PFSK-1 (cell line): ENCODE data around the gene PPEF1.

Experiments
- FOXP2 ChIP-seq: optimal IDR thresholded peaks from 2 replicates; pipeline ENCODE3; 2011; ENCODE audit warnings: borderline replicate concordance, control low read depth, inconsistent platforms; ENCODE audit not compliant: insufficient read depth; ENCODE audit errors: extremely low read length, extremely low read depth
- POLR2AphosphoS5 ChIP-seq: IDR thresholded peaks from 2 replicates; pipeline ENCODE4 v1.6.1; 2012; ENCODE audit warnings: low read depth, mild to moderate bottlenecking, control low read depth, low read length, moderate library complexity
- SIN3A ChIP-seq: IDR thresholded peaks from 2 replicates; pipeline ENCODE4 v1.6.1; 2012; ENCODE audit warnings: mild to moderate bottlenecking, low read length, moderate library complexity, borderline replicate concordance; ENCODE audit not compliant: insufficient read depth
- TAF1 ChIP-seq: IDR thresholded peaks from 2 replicates; pipeline ENCODE4 v1.6.1; 2012; ENCODE audit warnings: low read length, control low read depth, borderline replicate concordance; ENCODE audit not compliant: insufficient read depth
- TF ChIP-seq, protein P1 (sequence below), 2 experiments: IDR thresholded peaks; 2 replicates each; pipeline versions ENCODE4 v1.6.1 to v1.8.0; 2011 to 2012; ENCODE audit warnings: low read depth in 2 of 2, low read length in 2 of 2, control low read depth in 1 of 2, inconsistent platforms in 1 of 2, mild to moderate bottlenecking in 1 of 2, moderate library complexity in 1 of 2; ENCODE audit not compliant: insufficient read depth in 1 of 2

The PPEF1 gene

DNA sequence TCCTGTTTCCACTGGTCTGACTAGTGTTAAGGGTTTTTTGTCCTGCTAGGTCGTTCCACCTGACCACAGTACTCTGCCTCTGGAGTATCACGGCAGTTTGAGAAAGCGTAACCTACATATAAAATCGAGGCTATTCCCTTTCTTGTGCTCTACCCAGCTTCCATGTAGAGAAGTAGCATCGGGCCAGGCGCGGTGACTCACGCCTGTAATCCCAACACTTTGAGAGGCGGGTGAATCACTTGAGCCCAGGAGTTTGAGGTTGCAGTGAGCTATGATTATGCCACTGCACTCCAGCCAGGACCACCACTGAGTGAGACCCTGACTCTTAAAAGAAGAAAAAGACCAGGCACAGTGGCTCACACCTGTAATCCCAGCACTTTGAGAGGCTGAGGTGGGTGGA lies 7.5 kb downstream of the PPEF1 start:
- TF ChIP-seq TAF1: no peak
- no peak for TF ChIP-seq POLR2AphosphoS5
- TF ChIP-seq SIN3A: no peak
- TF ChIP-seq, protein P1, sequence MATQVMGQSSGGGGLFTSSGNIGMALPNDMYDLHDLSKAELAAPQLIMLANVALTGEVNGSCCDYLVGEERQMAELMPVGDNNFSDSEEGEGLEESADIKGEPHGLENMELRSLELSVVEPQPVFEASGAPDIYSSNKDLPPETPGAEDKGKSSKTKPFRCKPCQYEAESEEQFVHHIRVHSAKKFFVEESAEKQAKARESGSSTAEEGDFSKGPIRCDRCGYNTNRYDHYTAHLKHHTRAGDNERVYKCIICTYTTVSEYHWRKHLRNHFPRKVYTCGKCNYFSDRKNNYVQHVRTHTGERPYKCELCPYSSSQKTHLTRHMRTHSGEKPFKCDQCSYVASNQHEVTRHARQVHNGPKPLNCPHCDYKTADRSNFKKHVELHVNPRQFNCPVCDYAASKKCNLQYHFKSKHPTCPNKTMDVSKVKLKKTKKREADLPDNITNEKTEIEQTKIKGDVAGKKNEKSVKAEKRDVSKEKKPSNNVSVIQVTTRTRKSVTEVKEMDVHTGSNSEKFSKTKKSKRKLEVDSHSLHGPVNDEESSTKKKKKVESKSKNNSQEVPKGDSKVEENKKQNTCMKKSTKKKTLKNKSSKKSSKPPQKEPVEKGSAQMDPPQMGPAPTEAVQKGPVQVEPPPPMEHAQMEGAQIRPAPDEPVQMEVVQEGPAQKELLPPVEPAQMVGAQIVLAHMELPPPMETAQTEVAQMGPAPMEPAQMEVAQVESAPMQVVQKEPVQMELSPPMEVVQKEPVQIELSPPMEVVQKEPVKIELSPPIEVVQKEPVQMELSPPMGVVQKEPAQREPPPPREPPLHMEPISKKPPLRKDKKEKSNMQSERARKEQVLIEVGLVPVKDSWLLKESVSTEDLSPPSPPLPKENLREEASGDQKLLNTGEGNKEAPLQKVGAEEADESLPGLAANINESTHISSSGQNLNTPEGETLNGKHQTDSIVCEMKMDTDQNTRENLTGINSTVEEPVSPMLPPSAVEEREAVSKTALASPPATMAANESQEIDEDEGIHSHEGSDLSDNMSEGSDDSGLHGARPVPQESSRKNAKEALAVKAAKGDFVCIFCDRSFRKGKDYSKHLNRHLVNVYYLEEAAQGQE (IDR thresholded peaks at IDR 0.05; ENCODE audit: insufficient read depth in 1 of 2, low read depth in 2 of 2, low read length in 2 of 2): no peak
- no peak for TF ChIP-seq FOXP2

DNA sequence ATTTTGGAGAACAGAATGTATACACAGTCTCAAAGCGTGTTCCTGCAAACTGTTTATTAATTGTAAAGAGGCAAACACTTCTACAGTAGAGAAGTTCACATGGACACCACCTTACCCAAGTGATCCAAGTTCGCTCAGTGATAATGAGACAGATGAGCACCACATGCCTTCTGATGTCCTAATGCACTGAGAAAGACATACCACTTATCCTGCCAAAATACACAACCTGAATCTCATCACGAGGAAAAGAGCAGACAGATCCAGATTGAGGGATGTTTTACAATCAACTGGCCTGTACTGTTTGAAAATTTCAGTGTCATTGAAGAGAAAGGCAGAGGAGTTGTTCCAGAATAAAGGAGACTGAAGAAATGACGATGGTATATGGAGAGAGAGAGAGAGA lies 12.4 kb downstream of the PPEF1 start:
- TF ChIP-seq TAF1 (no peak), POLR2AphosphoS5 (no peak), SIN3A (no peak), FOXP2 (no peak)
- TF ChIP-seq, protein P1 (IDR thresholded peaks at IDR 0.05; ENCODE audit: insufficient read depth in 1 of 2, low read depth in 2 of 2, low read length in 2 of 2): no peak

DNA sequence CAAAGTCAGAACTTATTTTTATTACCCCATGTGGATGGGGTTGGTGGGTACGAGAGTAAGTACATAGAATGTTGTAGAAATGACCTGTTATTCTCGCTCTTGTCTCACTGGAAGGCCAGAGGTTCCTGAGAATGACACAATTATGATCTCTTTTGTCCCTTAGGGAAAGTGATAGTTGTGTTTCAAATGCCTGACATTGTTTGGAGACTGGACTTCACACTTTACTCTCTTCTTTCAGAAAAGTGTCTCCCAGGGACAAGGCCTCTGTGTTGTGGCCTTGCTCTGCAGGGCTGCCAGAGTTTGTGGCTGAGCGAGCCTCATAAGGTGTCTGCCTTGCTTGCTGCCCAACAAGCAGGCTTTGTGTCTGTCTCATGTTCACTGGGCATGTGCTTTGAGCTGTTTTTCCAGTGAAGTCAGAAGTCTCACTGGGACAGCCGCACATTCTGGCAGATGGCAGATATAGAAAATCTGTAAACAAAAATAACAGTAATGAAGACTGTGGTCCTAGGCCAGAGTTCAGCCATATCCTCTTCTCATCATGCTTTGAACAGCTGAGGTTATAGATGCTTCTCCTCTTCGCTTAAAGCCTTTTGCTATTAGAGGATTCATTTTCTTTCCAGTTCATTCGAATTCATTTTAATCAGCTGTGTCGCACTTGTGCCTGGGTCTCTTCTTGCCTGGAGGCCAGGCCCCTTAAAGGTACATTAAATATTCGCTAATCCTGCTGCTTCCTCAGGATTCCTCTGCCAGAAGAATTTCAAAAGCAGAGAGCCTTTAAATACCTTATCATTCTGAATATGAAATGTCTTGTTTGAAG lies 14.4 kb downstream of the PPEF1 start:
- TF ChIP-seq, protein P1 (IDR thresholded peaks at IDR 0.05; ENCODE audit: insufficient read depth in 1 of 2, low read depth in 2 of 2, low read length in 2 of 2): no peak
- no peak for TF ChIP-seq SIN3A
- no peak for TF ChIP-seq FOXP2
- no peak for TF ChIP-seq POLR2AphosphoS5
- TF ChIP-seq TAF1: no peak

DNA sequence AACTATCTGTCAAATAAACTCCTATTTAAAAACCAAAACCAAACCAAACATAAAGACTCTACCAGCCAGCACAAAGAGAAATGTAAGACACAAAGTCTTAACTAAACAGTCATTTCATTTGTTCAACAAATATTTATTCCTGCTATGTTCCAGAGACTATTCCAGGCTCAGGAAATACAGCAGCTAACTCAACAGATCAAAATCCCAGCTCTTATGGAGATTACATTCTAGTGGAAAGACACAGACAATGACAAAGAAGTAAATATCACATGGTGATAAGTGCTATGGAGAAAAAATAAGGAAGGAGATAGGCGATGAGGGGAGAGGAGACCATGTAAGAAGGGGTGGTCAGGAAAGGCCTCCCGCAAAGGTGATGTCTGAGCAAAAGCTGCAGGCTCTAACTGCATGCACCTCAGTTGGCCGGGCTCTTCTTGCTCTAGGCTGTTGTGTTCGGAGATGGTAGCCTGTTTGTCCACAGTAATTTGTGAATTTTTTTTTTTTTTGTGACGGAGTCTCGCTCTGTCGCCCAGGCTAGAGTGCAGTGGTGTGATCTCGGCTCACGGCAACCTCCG lies 15.1 kb downstream of the PPEF1 start:
- TF ChIP-seq POLR2AphosphoS5: no peak
- no peak for TF ChIP-seq SIN3A
- TF ChIP-seq TAF1: no peak
- no peak for TF ChIP-seq FOXP2
- TF ChIP-seq, protein P1 (IDR thresholded peaks at IDR 0.05; ENCODE audit: insufficient read depth in 1 of 2, low read depth in 2 of 2, low read length in 2 of 2): no peak
